Measurements from ENCODE around the gene ATOH8.

GRCh38 chr2:85765081-85765731 is 11.4 kb downstream of the ATOH8 start:
- TF ChIP-seq CTCF (IDR thresholded peaks at IDR 0.05) (no peak), NR2C2 (CRISPR knock-in tag; IDR thresholded peaks at IDR 0.05) (no peak), MYBL2 (CRISPR knock-in tag; IDR thresholded peaks at IDR 0.05) (no peak), TCF7 (CRISPR knock-in tag; IDR thresholded peaks at IDR 0.05; ENCODE audit: low read depth) (no peak), ZNF416 (CRISPR knock-in tag; IDR thresholded peaks at IDR 0.05) (no peak), ZNF232 (CRISPR knock-in tag; IDR thresholded peaks at IDR 0.05) (no peak), KAT7 (CRISPR knock-in tag; IDR thresholded peaks at IDR 0.05; ENCODE audit: borderline replicate concordance) (no peak), SP1 (CRISPR knock-in tag; conservative IDR thresholded peaks at IDR 0.05) (no peak), NR1H2 (CRISPR knock-in tag; IDR thresholded peaks at IDR 0.05) (no peak), ELF4 (CRISPR knock-in tag; IDR thresholded peaks at IDR 0.05; ENCODE audit: low read depth) (no peak), USF2 (CRISPR knock-in tag; IDR thresholded peaks at IDR 0.05) (no peak; the same call in 1 of the 2 replicates), ETV6 (CRISPR knock-in tag; IDR thresholded peaks at IDR 0.05) (no peak)
- TF ChIP-seq, protein P1, sequence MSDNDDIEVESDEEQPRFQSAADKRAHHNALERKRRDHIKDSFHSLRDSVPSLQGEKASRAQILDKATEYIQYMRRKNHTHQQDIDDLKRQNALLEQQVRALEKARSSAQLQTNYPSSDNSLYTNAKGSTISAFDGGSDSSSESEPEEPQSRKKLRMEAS (CRISPR knock-in tag; IDR thresholded peaks at IDR 0.05) = no peak; the same call in 1 of the 2 replicates
